Naive B cell (primary cell): ENCODE data around the gene WWTR1. TPM values are rescaled to one million over a fixed set of nuclear protein-coding genes. Genes with fewer than 3 reads are reported as not detected.

ENCODE experiments used
- ATAC-seq, 2 donors: fragments of 150-1000 bp; cut with Tn5 transposase; 2 replicates each; pipeline ENCODE4 v1.10.0; 2021; ENCODE audit warnings: low read depth in 2 of 2, mild to moderate bottlenecking in 2 of 2, moderate library complexity in 2 of 2
- DNase-seq: peaks from one replicate; pipeline ENCODE4 v3.0.0; 2022
- H3K27ac Mint-ChIP-seq, 6 donors: one replicate each; pipeline ENCODE4 v1.8.0; 2020 to 2022; ENCODE audit warnings: mild to moderate bottlenecking in 6 of 6, mixed read lengths in 6 of 6, moderate library complexity in 5 of 6, inconsistent platforms in 2 of 6
- H3K27me3 Mint-ChIP-seq, 3 donors: one replicate each; pipeline ENCODE4 v1.8.0; 2021 to 2022; ENCODE audit warnings: mixed read lengths in 3 of 3, mild to moderate bottlenecking in 1 of 3
- H3K36me3 Mint-ChIP-seq, 2 donors: one replicate each; pipeline ENCODE4 v1.8.0; 2020 to 2022; ENCODE audit warnings: mixed read lengths in 2 of 2, inconsistent platforms in 1 of 2, mild to moderate bottlenecking in 1 of 2
- H3K4me1 Mint-ChIP-seq, 3 donors: one replicate each; pipeline ENCODE4 v1.8.0; 2020 to 2022; ENCODE audit warnings: mixed read lengths in 3 of 3, inconsistent platforms in 1 of 3, mild to moderate bottlenecking in 1 of 3, moderate library complexity in 1 of 3
- H3K4me3 Mint-ChIP-seq, 8 donors: one replicate each; pipeline ENCODE4 v1.8.0; 2020 to 2022; ENCODE audit warnings: mild to moderate bottlenecking in 8 of 8, mixed read lengths in 8 of 8, moderate library complexity in 8 of 8, inconsistent platforms in 2 of 8
- H3K9me3 Mint-ChIP-seq, 7 donors: one replicate each; pipeline ENCODE4 v1.8.0; 2020 to 2022; ENCODE audit warnings: mixed read lengths in 7 of 7, mild to moderate bottlenecking in 5 of 7, inconsistent platforms in 2 of 7, moderate library complexity in 1 of 7
- polyA plus RNA-seq, 6 donors: library from polyadenylated mRNA; unstranded; fragments of 300-500 nt; fragmentation: Illumina TruSeq; gene quantifications; one replicate each; pipeline ENCODE4 v1.2.3, GENCODE V29; 2021; ENCODE audit warnings: low read depth in 6 of 6

WWTR1 gene
- polyA plus RNA-seq, 6 donors from 2014 or later = 0.61 TPM; not detected in 5

DNA sequence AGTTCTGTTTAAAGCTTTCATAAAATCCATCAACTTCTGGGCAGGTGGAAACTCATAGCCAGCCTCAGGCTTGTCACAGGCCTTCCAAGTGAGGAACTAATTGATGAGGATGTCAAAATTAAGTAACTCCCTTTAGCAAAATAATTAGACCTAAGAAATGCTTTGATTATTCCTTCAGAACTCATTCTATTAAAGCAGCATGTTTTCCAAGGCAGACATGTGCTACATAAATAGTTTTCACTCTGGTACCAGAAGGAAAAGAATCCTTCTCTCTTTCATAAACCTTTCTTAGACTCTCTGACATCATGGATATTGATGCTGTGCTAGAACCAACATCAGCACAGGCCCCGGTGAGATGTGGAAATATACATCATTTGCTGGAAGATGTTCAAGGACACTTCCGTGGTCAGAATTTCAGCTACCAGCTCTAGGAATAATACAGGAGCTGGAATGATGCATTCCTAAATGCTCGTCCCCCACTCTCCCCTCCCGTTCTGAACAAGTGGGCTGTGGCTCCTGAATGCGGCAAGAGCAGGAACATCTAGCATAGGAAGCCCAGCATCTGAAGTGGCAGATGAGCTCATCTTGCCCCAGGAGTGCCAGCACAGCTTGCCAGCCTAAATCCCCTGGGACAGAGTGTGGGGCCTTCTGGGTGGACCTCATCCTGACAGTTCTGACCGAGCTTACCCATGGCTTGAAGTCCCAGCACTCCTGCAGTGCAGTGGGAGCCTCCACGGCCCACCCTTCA is 82.4 kb downstream of the WWTR1 start:
- Mint-ChIP-seq H3K36me3 (no peaks in the 10 kb centered on the region), H3K4me1 (no peaks in the 10 kb centered on the region), H3K4me3 (no peak overlapping the region), H3K9me3 (no peaks in the 10 kb centered on the region), H3K27me3 (no peaks in the 10 kb centered on the region), H3K27ac (no peak overlapping the region)
- no peak for ATAC-seq
- no peak for DNase-seq

- H3K27ac Mint-ChIP-seq = no peak overlapping the region
- no peaks in the 10 kb centered on the region for H3K27me3 Mint-ChIP-seq
- H3K4me3 Mint-ChIP-seq = no peak overlapping the region
- no peaks in the 10 kb centered on the region for H3K4me1 Mint-ChIP-seq
- H3K36me3 Mint-ChIP-seq = no peaks in the 10 kb centered on the region
- DNase-seq = no peak
- no peak for ATAC-seq
- H3K9me3 Mint-ChIP-seq = no peaks in the 10 kb centered on the region
These were observed 84.9 kb downstream of the WWTR1 start for GRCh38 chr3:149572796-149573414.

GRCh38 chr3:149571381-149571780 is 86.4 kb downstream of the WWTR1 start:
- H3K4me3 Mint-ChIP-seq = no peak overlapping the region
- ATAC-seq = no peak
- H3K4me1 Mint-ChIP-seq = no peaks in the 10 kb centered on the region
- no peaks in the 10 kb centered on the region for H3K36me3 Mint-ChIP-seq
- peaks cover 2 to 11% (median 6%) of the 10 kb centered on the region in 3 donors for H3K27me3 Mint-ChIP-seq
- peaks cover 0 to 2% (median 0%) of the 10 kb centered on the region in 7 donors for H3K9me3 Mint-ChIP-seq
- DNase-seq = no peak
- H3K27ac Mint-ChIP-seq = no peak overlapping the region

GRCh38 chr3:149570016-149570415 is 87.8 kb downstream of the WWTR1 start:
- Mint-ChIP-seq H3K27ac (no peak overlapping the region), H3K4me1 (no peaks in the 10 kb centered on the region), H3K36me3 (no peaks in the 10 kb centered on the region), H3K27me3 (peaks cover 7 to 16% (median 11%) of the 10 kb centered on the region in 3 donors), H3K9me3 (peaks cover 0 to 2% (median 0%) of the 10 kb centered on the region in 7 donors), H3K4me3 (no peak overlapping the region)
- DNase-seq = no peak
- no peak for ATAC-seq

- DNase-seq (no peak), ATAC-seq (no peak)
- Mint-ChIP-seq H3K9me3 (peaks cover 0 to 2% (median 0%) of the 10 kb centered on the region in 7 donors), H3K27me3 (peaks cover 7 to 23% (median 17%) of the 10 kb centered on the region in 3 donors), H3K4me1 (no peaks in the 10 kb centered on the region), H3K27ac (no peak overlapping the region), H3K4me3 (no peak overlapping the region), H3K36me3 (no peaks in the 10 kb centered on the region)
These were observed 90.4 kb downstream of the WWTR1 start for GRCh38 chr3:149567381-149567780.

DNA sequence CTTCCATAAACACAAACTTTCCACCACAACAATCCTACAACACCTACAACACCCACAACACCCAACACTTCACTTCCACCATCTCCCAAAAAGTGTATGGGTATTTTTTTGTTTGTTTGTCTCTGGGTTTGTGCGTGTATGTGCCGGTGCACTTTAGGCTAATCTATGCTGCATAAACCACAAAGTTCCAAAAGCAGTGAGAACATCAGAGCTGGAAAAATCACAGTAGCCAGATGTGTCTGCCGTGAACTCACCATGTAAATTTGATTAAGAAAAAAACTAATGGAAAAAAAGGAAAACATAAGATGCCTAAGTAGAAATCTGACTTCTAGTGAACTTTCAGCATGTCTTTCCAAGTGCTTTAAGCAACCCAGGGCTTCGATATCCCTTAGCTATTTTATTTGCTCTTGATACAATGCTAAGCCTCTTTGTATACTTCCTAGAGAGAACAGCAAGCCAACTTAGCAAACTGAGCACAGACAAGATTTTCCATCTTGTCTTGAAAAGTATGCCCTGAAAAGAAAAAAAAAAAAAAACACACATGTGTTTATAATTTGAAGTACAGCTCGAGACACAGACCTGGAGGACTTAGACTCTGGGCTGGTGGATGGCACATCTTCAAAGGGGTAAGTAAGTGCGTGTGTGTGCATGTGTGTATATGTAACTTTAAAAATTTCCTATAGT is 91.4 kb downstream of the WWTR1 start:
- Mint-ChIP-seq H3K4me1 (no peaks in the 10 kb centered on the region), H3K36me3 (no peaks in the 10 kb centered on the region), H3K4me3 (no peak overlapping the region), H3K27ac (no peak overlapping the region), H3K9me3 (peaks cover 0 to 2% (median 0%) of the 10 kb centered on the region in 7 donors), H3K27me3 (peaks cover 7 to 23% (median 17%) of the 10 kb centered on the region in 3 donors)
- DNase-seq (no peak), ATAC-seq (no peak)

DNA sequence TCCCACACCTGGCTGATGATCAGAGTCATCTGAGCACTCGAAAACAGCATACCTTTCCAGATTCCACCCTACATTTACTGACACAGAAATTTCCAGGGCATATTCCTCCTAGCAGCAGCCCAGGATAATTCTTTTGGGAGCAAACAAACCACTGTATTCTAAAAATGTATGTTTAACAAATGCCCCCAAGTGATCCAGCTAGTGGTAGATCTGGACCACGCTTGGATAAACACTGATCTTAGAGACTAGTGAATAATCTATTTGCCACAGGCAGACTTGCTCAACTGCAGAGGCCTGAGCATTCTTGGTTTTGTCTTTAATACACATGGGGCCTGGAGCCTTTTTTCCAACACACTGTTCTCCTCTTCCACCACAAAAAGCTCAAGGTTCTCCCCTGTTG is 93.7 kb downstream of the WWTR1 start:
- DNase-seq = no peak
- no peaks in the 10 kb centered on the region for H3K36me3 Mint-ChIP-seq
- peaks cover 7 to 24% (median 23%) of the 10 kb centered on the region in 3 donors for H3K27me3 Mint-ChIP-seq
- no peak for ATAC-seq
- H3K9me3 Mint-ChIP-seq = peaks cover 0 to 2% (median 0%) of the 10 kb centered on the region in 7 donors
- H3K4me3 Mint-ChIP-seq = no peak overlapping the region
- H3K27ac Mint-ChIP-seq = no peak overlapping the region
- H3K4me1 Mint-ChIP-seq = no peaks in the 10 kb centered on the region

GRCh38 chr3:149563114-149563513 is 94.7 kb downstream of the WWTR1 start:
- H3K9me3 Mint-ChIP-seq = peaks cover 0 to 2% (median 0%) of the 10 kb centered on the region in 7 donors

DNA sequence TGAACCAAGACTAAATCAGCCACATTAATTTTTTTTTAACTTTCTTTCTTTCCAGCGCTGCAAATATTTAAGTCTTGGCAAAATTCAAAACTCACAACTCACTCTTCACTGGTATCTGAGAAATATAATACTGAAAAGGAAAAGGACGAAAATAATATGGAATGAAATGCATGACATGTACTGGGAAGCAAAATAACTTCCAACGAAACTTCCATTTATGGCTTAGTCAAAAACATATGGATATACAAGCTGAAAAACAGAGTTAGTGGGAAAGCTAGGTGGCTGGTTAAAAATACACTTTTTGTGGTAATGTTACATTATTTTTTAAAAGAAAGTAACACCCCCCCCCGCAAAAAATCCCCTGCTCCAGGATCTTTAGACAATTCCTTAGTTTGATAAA is 97.2 kb downstream of the WWTR1 start:
- no peak overlapping the region for H3K27ac Mint-ChIP-seq
- no peaks in the 10 kb centered on the region for H3K36me3 Mint-ChIP-seq
- H3K27me3 Mint-ChIP-seq = peaks cover 0 to 18% (median 10%) of the 10 kb centered on the region in 3 donors
- no peak overlapping the region for H3K4me3 Mint-ChIP-seq
- DNase-seq (no peak), ATAC-seq (no peak)
- H3K9me3 Mint-ChIP-seq = no peaks in the 10 kb centered on the region
- H3K4me1 Mint-ChIP-seq = no peaks in the 10 kb centered on the region

More at GRCh38 chr3:149563114-149563513, 94.7 kb downstream of the WWTR1 start:
- ATAC-seq (no peak), DNase-seq (no peak)
- Mint-ChIP-seq H3K27ac (no peak overlapping the region), H3K27me3 (peaks cover 7 to 29% (median 23%) of the 10 kb centered on the region in 3 donors), H3K36me3 (no peaks in the 10 kb centered on the region), H3K4me1 (no peaks in the 10 kb centered on the region), H3K4me3 (no peak overlapping the region)

DNA sequence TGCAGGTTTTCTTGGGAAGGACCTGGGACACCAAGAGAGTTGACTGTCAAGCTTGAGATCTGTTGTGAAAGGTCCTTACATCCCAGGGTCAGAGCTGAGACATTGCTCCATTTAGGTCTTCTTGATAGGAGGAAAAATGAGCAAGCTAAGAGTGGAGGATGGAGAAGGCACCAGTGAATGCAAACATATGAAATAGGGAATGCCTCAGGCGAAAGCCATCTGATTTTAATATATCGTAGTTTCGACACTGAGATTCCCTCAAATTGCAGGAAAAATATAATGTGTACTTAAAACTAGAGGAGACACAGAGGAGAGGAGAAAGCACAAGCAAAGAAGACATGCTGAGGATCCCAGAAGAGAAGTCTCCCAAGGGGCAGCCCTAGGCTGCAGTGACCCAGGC is 97.8 kb downstream of the WWTR1 start:
- Mint-ChIP-seq H3K4me1 (no peaks in the 10 kb centered on the region), H3K9me3 (no peaks in the 10 kb centered on the region), H3K27me3 (peaks cover 0 to 18% (median 13%) of the 10 kb centered on the region in 3 donors), H3K4me3 (no peak overlapping the region), H3K27ac (peak overlapping the region in 1 of 6 donors; percentile 22), H3K36me3 (no peaks in the 10 kb centered on the region)
- DNase-seq (no peak), ATAC-seq (no peak)

GRCh38 chr3:149559525-149559924 is 98.3 kb downstream of the WWTR1 start:
- Mint-ChIP-seq H3K4me1 (no peaks in the 10 kb centered on the region), H3K9me3 (no peaks in the 10 kb centered on the region), H3K27me3 (peaks cover 0 to 18% (median 13%) of the 10 kb centered on the region in 3 donors), H3K4me3 (no peak overlapping the region), H3K36me3 (no peaks in the 10 kb centered on the region), H3K27ac (no peak overlapping the region)
- ATAC-seq = no peak
- no peak for DNase-seq

- H3K36me3 Mint-ChIP-seq = no peaks in the 10 kb centered on the region
- H3K9me3 Mint-ChIP-seq = no peaks in the 10 kb centered on the region
- DNase-seq (no peak), ATAC-seq (no peak)
- H3K4me3 Mint-ChIP-seq = no peak overlapping the region
- H3K27me3 Mint-ChIP-seq = peaks cover 0 to 12% (median 5%) of the 10 kb centered on the region in 3 donors
- no peaks in the 10 kb centered on the region for H3K4me1 Mint-ChIP-seq
- no peak overlapping the region for H3K27ac Mint-ChIP-seq
These were observed 101.9 kb downstream of the WWTR1 start for GRCh38 chr3:149555927-149556326.

- no peaks in the 10 kb centered on the region for H3K36me3 Mint-ChIP-seq
- no peak overlapping the region for H3K27ac Mint-ChIP-seq
- peaks cover 0 to 6% (median 5%) of the 10 kb centered on the region in 3 donors for H3K27me3 Mint-ChIP-seq
- no peak for DNase-seq
- no peaks in the 10 kb centered on the region for H3K9me3 Mint-ChIP-seq
- no peak for ATAC-seq
- no peaks in the 10 kb centered on the region for H3K4me1 Mint-ChIP-seq
- no peak overlapping the region for H3K4me3 Mint-ChIP-seq
These were observed 103.0 kb downstream of the WWTR1 start for GRCh38 chr3:149554826-149555225.
